Liver (tissue), 9 donors: ENCODE data around the gene ZNF165. TPM values are rescaled to one million over a fixed set of nuclear protein-coding genes. Genes with fewer than 3 reads are reported as not detected.
"Not testable (repeated sequence)": the region's sequence is repeated elsewhere in the genome, so short reads cannot be mapped to it uniquely, and the experiment has no call there.

Experiments
- DNase-seq: peaks from one replicate; pipeline ENCODE4 v3.0.0-alpha.2; 2017; ENCODE audit warnings: low spot score
- H3K27ac ChIP-seq, 2 donors: one replicate each; pipeline ENCODE4 v1.7.0; 2013; ENCODE audit warnings: inconsistent platforms in 2 of 2, low read length in 2 of 2, control low read depth in 1 of 2, low read depth in 1 of 2, mild to moderate bottlenecking in 1 of 2
- H3K27me3 ChIP-seq, 4 donors: one replicate each; pipeline versions ENCODE4 v1.6.1 to v1.7.0; 2013; ENCODE audit warnings: low read length in 3 of 4, inconsistent platforms in 1 of 4, mild to moderate bottlenecking in 1 of 4, moderate library complexity in 1 of 4; ENCODE audit not compliant: control insufficient read depth in 4 of 4, insufficient read depth in 4 of 4
- H3K36me3 ChIP-seq, 4 donors: one replicate each; pipeline versions ENCODE4 v1.6.1 to v1.7.0; 2013; ENCODE audit warnings: low read length in 3 of 4, mild to moderate bottlenecking in 3 of 4, low read depth in 1 of 4, moderate library complexity in 1 of 4; ENCODE audit not compliant: control insufficient read depth in 4 of 4, insufficient read depth in 3 of 4
- H3K4me1 ChIP-seq, 4 donors: one replicate each; pipeline versions ENCODE4 v1.6.1 to v1.7.0; 2013; ENCODE audit warnings: low read length in 3 of 4, mild to moderate bottlenecking in 3 of 4, moderate library complexity in 1 of 4; ENCODE audit not compliant: control insufficient read depth in 4 of 4, insufficient read depth in 4 of 4
- H3K4me3 ChIP-seq, 3 donors: one replicate each; pipeline versions ENCODE4 v1.6.1 to v1.7.0; 2013; ENCODE audit warnings: low read length in 3 of 3, control low read depth in 1 of 3, low read depth in 1 of 3, mild to moderate bottlenecking in 1 of 3
- H3K9ac ChIP-seq, 2 donors: one replicate each; pipeline ENCODE4 v1.7.0; 2013; ENCODE audit warnings: low read length in 2 of 2, mild to moderate bottlenecking in 2 of 2, moderate library complexity in 2 of 2, control low read depth in 1 of 2, low read depth in 1 of 2
- H3K9me3 ChIP-seq, 4 donors: one replicate each; pipeline versions ENCODE4 v1.6.1 to v1.7.0; 2013; ENCODE audit warnings: low read length in 3 of 4; ENCODE audit not compliant: control insufficient read depth in 4 of 4
- ATF3 ChIP-seq: IDR thresholded peaks from 2 replicates; pipeline ENCODE4 v1.6.1; 2016; ENCODE audit warnings: antibody characterized with exemption
- CTCF ChIP-seq: fragments of 150-350 bp; IDR thresholded peaks from 2 replicates; pipeline ENCODE4 v1.5.1; 2017; ENCODE audit warnings: improper control_type of control experiment, low read depth, low read length; ENCODE audit not compliant: missing input control
- EGR1 ChIP-seq, 2 donors: IDR thresholded peaks; 2 replicates each; pipeline ENCODE4 v1.6.1; 2016 to 2018; ENCODE audit warnings: antibody characterized with exemption in 2 of 2, low read depth in 2 of 2
- FOXA1 ChIP-seq: IDR thresholded peaks from 2 replicates; pipeline ENCODE4 v1.6.1; 2016; ENCODE audit warnings: antibody characterized with exemption
- FOXA2 ChIP-seq: IDR thresholded peaks from 2 replicates; pipeline ENCODE4 v1.6.1; 2016; ENCODE audit warnings: antibody characterized with exemption
- GABPA ChIP-seq, 2 donors: IDR thresholded peaks in 1 of 2; conservative IDR thresholded peaks in 1 of 2; 2 replicates each; pipeline ENCODE4 v1.6.1; 2016; ENCODE audit warnings: antibody characterized with exemption in 2 of 2, mild to moderate bottlenecking in 1 of 2, moderate library complexity in 1 of 2
- HNF4A ChIP-seq, 2 donors: conservative IDR thresholded peaks; 2 replicates each; pipeline ENCODE4 v1.6.1; 2016; ENCODE audit warnings: antibody characterized with exemption in 2 of 2, mild to moderate bottlenecking in 2 of 2
- HNF4G ChIP-seq: IDR thresholded peaks from 2 replicates; pipeline ENCODE4 v1.6.1; 2016; ENCODE audit warnings: antibody characterized with exemption
- JUND ChIP-seq, 2 donors: IDR thresholded peaks; 2 replicates each; pipeline ENCODE4 v1.6.1; 2016; ENCODE audit warnings: antibody characterized with exemption in 2 of 2
- MAX ChIP-seq: IDR thresholded peaks from 2 replicates; pipeline ENCODE4 v1.6.1; 2016; ENCODE audit warnings: antibody characterized with exemption
- NR2F2 ChIP-seq: IDR thresholded peaks from 2 replicates; pipeline ENCODE4 v1.6.1; 2016; ENCODE audit warnings: antibody characterized with exemption
- RAD21 ChIP-seq, 2 donors: IDR thresholded peaks; 2 replicates each; pipeline ENCODE4 v1.6.1; 2016; ENCODE audit warnings: antibody characterized with exemption in 2 of 2, mild to moderate bottlenecking in 2 of 2
- REST ChIP-seq: IDR thresholded peaks from 2 replicates; pipeline ENCODE4 v1.6.1; 2016; ENCODE audit warnings: antibody characterized with exemption, mild to moderate bottlenecking
- RXRA ChIP-seq, 2 donors: IDR thresholded peaks; 2 replicates each; pipeline ENCODE4 v1.6.1; 2017 to 2018; ENCODE audit warnings: antibody characterized with exemption in 2 of 2, mild to moderate bottlenecking in 1 of 2
- SP1 ChIP-seq: IDR thresholded peaks from 2 replicates; pipeline ENCODE4 v1.6.1; 2018; ENCODE audit warnings: antibody characterized with exemption, mild to moderate bottlenecking
- TAF1 ChIP-seq: conservative IDR thresholded peaks from 2 replicates; pipeline ENCODE4 v1.6.1; 2016; ENCODE audit warnings: antibody characterized with exemption, mild to moderate bottlenecking
- YY1 ChIP-seq: IDR thresholded peaks from 2 replicates; pipeline ENCODE4 v1.6.1; 2016; ENCODE audit warnings: antibody characterized with exemption, mild to moderate bottlenecking
- ZBTB33 ChIP-seq: IDR thresholded peaks from 2 replicates; pipeline ENCODE4 v1.6.1; 2016; ENCODE audit warnings: antibody characterized with exemption
- WGBS: extraction: QIAGEN DNeasy Blood & Tissue Kit; methylation state at CpG from one replicate; pipeline ENCODE4 v1.1.7; 2013; 5-methylcytosine and 5-hydroxymethylcytosine counted together
- polyA plus RNA-seq, 2 donors: library from polyadenylated mRNA; stranded (reverse) in 1 of 2; unstranded in 1 of 2; fragments of 200-250 nt in 1 of 2; fragments of >200 nt in 1 of 2; fragmentation: Nextera tagmentation in 1 of 2; extraction: Ambion mirVana in 1 of 2; gene quantifications; one replicate each; pipeline versions ENCODE4 v1.2.1 to v1.2.3, GENCODE V29; 2013 to 2015
- total RNA-seq, 2 donors: library from RNA; depleted of rRNA; stranded (reverse); fragments of >200 nt; gene quantifications; one replicate each; pipeline ENCODE4 v1.2.3, GENCODE V29; 2014
- donor health status: healthy.
- donor health status: healthy.
- donor health status: healthy.
- donor health status: healthy.
- donor health status: healthy.

Gene ZNF165
- total and polyA plus RNA-seq, 4 donors, result 0.51 to 1.3 (median 0.58) TPM

- TF ChIP-seq EGR1 (IDR thresholded peaks at IDR 0.05; ENCODE audit: low read depth in 2 of 2), result no peak
- TF ChIP-seq YY1, result no peak
- no peak for TF ChIP-seq MAX
- TF ChIP-seq FOXA1, result no peak
- no peak for TF ChIP-seq ZBTB33
These were observed 37.8 kb downstream of the ZNF165 start (continued) for GRCh38 chr6:28118217-28118616.

- Histone ChIP-seq H3K9me3 (no peaks in the 10 kb centered on the region), H3K4me1 (peaks cover 0 to 17% (median 11%) of the 10 kb centered on the region in 4 donors), H3K9ac (no peak overlapping the region), H3K36me3 (peaks cover 2 to 15% (median 10%) of the 10 kb centered on the region in 4 donors), H3K27ac (no peak overlapping the region), H3K27me3 (no peaks in the 10 kb centered on the region), H3K4me3 (no peak overlapping the region)
- 92% methylated on average over 2 of the region's 2 CpGs for WGBS
- TF ChIP-seq FOXA1, result no peak
- TF ChIP-seq FOXA2, result no peak
- no peak for TF ChIP-seq SP1
- no peak for TF ChIP-seq EGR1 (IDR thresholded peaks at IDR 0.05; ENCODE audit: low read depth in 2 of 2)
- no peak for TF ChIP-seq ZBTB33
- TF ChIP-seq REST, result no peak
- TF ChIP-seq NR2F2, result no peak
- no peak for TF ChIP-seq GABPA (IDR thresholded peaks at IDR 0.05 in 1 of 2, conservative IDR thresholded peaks at IDR 0.05 in 1 of 2)
- no peak for TF ChIP-seq YY1
- no peak for TF ChIP-seq TAF1
- TF ChIP-seq MAX, result no peak
- no peak for TF ChIP-seq RAD21 (IDR thresholded peaks at IDR 0.05)
- TF ChIP-seq HNF4A (conservative IDR thresholded peaks at IDR 0.05), result no peak
- no peak for TF ChIP-seq ATF3
- no peak for TF ChIP-seq HNF4G
- no peak for TF ChIP-seq CTCF
- no peak for TF ChIP-seq JUND (IDR thresholded peaks at IDR 0.05)
- no peak for TF ChIP-seq RXRA (IDR thresholded peaks at IDR 0.05)
- DNase-seq, result no peak
These were observed 41.5 kb downstream of the ZNF165 start for GRCh38 chr6:28121876-28122275.

GRCh38 chr6:28122283-28122682 lies 41.9 kb downstream of the ZNF165 start:
- not testable (repeated sequence) for H3K9me3 ChIP-seq, H3K9ac ChIP-seq, H3K4me3 ChIP-seq, DNase-seq, H3K27me3 ChIP-seq, H3K27ac ChIP-seq
- peaks cover 0 to 17% (median 11%) of the 10 kb centered on the region in 4 donors for H3K4me1 ChIP-seq
- WGBS, result 91% methylated on average over 5 of the region's 5 CpGs
- peaks cover 3 to 15% (median 11%) of the 10 kb centered on the region in 4 donors for H3K36me3 ChIP-seq
